ENCODE results near the gene CCNI2. TPM values are rescaled to one million over a fixed set of nuclear protein-coding genes. Genes with fewer than 3 reads are reported as not detected.

CCNI2 gene
- total RNA-seq, 1 donor from 2014 or later: 0.42 TPM

GRCh38 chr5:132770476-132771159 is 23.4 kb downstream of the CCNI2 start:
- no peaks in the 10 kb centered on the region for H3K36me3 ChIP-seq (ENCODE audit: control insufficient read depth, insufficient read depth, low read length)
- H3K27me3 ChIP-seq (ENCODE audit: control insufficient read depth, insufficient read depth, low read length): no peaks in the 10 kb centered on the region
- no peak for DNase-seq (ENCODE audit: low read depth)
- TF ChIP-seq CTCF (IDR thresholded peaks at IDR 0.05; ENCODE audit: insufficient read depth, low read length, poor library complexity, severe bottlenecking): no peak
- no peak overlapping the region for H3K4me3 ChIP-seq (ENCODE audit: low read depth, low read length)

- Histone ChIP-seq H3K27me3 (ENCODE audit: control insufficient read depth, insufficient read depth, low read length) (no peaks in the 10 kb centered on the region), H3K4me3 (ENCODE audit: low read depth, low read length) (no peak overlapping the region), H3K36me3 (ENCODE audit: control insufficient read depth, insufficient read depth, low read length) (no peaks in the 10 kb centered on the region)
- TF ChIP-seq CTCF (IDR thresholded peaks at IDR 0.05; ENCODE audit: insufficient read depth, low read length, poor library complexity, severe bottlenecking): no peak
- no peak for DNase-seq (ENCODE audit: low read depth)
Observed at GRCh38 chr5:132771503-132771998, 24.3 kb downstream of the CCNI2 start.

GRCh38 chr5:132772291-132773070 is 25.3 kb downstream of the CCNI2 start:
- DNase-seq (ENCODE audit: low read depth): no peak
- Histone ChIP-seq H3K27me3 (ENCODE audit: control insufficient read depth, insufficient read depth, low read length) (no peaks in the 10 kb centered on the region), H3K36me3 (ENCODE audit: control insufficient read depth, insufficient read depth, low read length) (no peaks in the 10 kb centered on the region), H3K4me3 (ENCODE audit: low read depth, low read length) (no peak overlapping the region)
- TF ChIP-seq CTCF (IDR thresholded peaks at IDR 0.05; ENCODE audit: insufficient read depth, low read length, poor library complexity, severe bottlenecking): no peak

GRCh38 chr5:132773114-132773513 is 25.9 kb downstream of the CCNI2 start:
- Histone ChIP-seq H3K4me3 (ENCODE audit: low read depth, low read length) (no peak overlapping the region), H3K36me3 (ENCODE audit: control insufficient read depth, insufficient read depth, low read length) (no peaks in the 10 kb centered on the region), H3K27me3 (ENCODE audit: control insufficient read depth, insufficient read depth, low read length) (no peaks in the 10 kb centered on the region)
- no peak for TF ChIP-seq CTCF (IDR thresholded peaks at IDR 0.05; ENCODE audit: insufficient read depth, low read length, poor library complexity, severe bottlenecking)
- no peak for DNase-seq (ENCODE audit: low read depth)

- DNase-seq (ENCODE audit: low read depth): no peak
- H3K36me3 ChIP-seq (ENCODE audit: control insufficient read depth, insufficient read depth, low read length): no peaks in the 10 kb centered on the region
- no peak overlapping the region for H3K4me3 ChIP-seq (ENCODE audit: low read depth, low read length)
- H3K27me3 ChIP-seq (ENCODE audit: control insufficient read depth, insufficient read depth, low read length): no peaks in the 10 kb centered on the region
- TF ChIP-seq CTCF (IDR thresholded peaks at IDR 0.05; ENCODE audit: insufficient read depth, low read length, poor library complexity, severe bottlenecking): no peak
Observed at GRCh38 chr5:132773601-132774355, 26.6 kb downstream of the CCNI2 start.

Measured in kidney epithelial cell (primary cell).